ENCODE data around the gene TTLL9. TPM values are rescaled to one million over a fixed set of nuclear protein-coding genes. Genes with fewer than 3 reads are reported as not detected.
"Not testable (repeated sequence)": the region's sequence is repeated elsewhere in the genome, so short reads cannot be mapped to it uniquely, and the experiment has no call there.

TTLL9 gene
- total RNA-seq, 4 donors from 2014 or later: 0.16 TPM; not detected in 3

GRCh38 chr20:31824125-31824485, 46.3 kb upstream of the TTLL9 start:
- no peak for DNase-seq (ENCODE audit: low spot score in 2 of 2)
- H3K4me3 ChIP-seq (ENCODE audit: low read depth, poor library complexity, severe bottlenecking): no peak overlapping the region
- WGBS, 2 donors: 93 to 95% methylated on average over 4 of the region's 4 CpGs
- intact Hi-C loops (cut with DNase I; ENCODE audit: low total_unique reads): loop anchor here (5.0 kb wide), 1 partner anchor 208 kb away; no protein-coding TSS in a partner anchor
- no peak for TF ChIP-seq CTCF (IDR thresholded peaks at IDR 0.05)

GRCh38 chr20:31824554-31825313, 45.7 kb upstream of the TTLL9 start:
- 77 to 82% methylated on average over 14 of the region's 14 CpGs for WGBS, 2 donors
- H3K4me3 ChIP-seq (ENCODE audit: low read depth, poor library complexity, severe bottlenecking): no peak overlapping the region
- no peak for DNase-seq (ENCODE audit: low spot score in 2 of 2)
- intact Hi-C loops (cut with DNase I; ENCODE audit: low total_unique reads): loop anchor here (5.0 kb wide), 1 partner anchor 208 kb away; no protein-coding TSS in a partner anchor
- no peak for TF ChIP-seq POLR2A (IDR thresholded peaks at IDR 0.05)
- TF ChIP-seq CTCF (IDR thresholded peaks at IDR 0.05): no peak

- 85 to 88% methylated on average over 5 of the region's 5 CpGs for WGBS, 2 donors
- DNase-seq (ENCODE audit: low spot score in 2 of 2): no peak
- no peak for TF ChIP-seq CTCF (IDR thresholded peaks at IDR 0.05)
- no peak for TF ChIP-seq POLR2A (IDR thresholded peaks at IDR 0.05)
- no peak overlapping the region for H3K4me3 ChIP-seq (ENCODE audit: low read depth, poor library complexity, severe bottlenecking)
- intact Hi-C loops (cut with DNase I; ENCODE audit: low total_unique reads): no loop called here
Measured at GRCh38 chr20:31826074-31826473, 44.4 kb upstream of the TTLL9 start.

GRCh38 chr20:31827059-31827458, 43.4 kb upstream of the TTLL9 start:
- intact Hi-C loops (cut with DNase I; ENCODE audit: low total_unique reads): no loop called here
- DNase-seq (ENCODE audit: low spot score in 2 of 2): no peak
- WGBS, 2 donors: 74 to 80% methylated on average over 2 of the region's 2 CpGs
- no peak overlapping the region for H3K4me3 ChIP-seq (ENCODE audit: low read depth, poor library complexity, severe bottlenecking)
- TF ChIP-seq CTCF (IDR thresholded peaks at IDR 0.05): no peak
- TF ChIP-seq POLR2A (IDR thresholded peaks at IDR 0.05): no peak

GRCh38 chr20:31828016-31828415, 42.4 kb upstream of the TTLL9 start:
- WGBS, 2 donors: 94 to 96% methylated on average over 11 of the region's 11 CpGs
- intact Hi-C loops (cut with DNase I; ENCODE audit: low total_unique reads); H3K4me3 ChIP-seq (ENCODE audit: low read depth, poor library complexity, severe bottlenecking); DNase-seq (ENCODE audit: low spot score in 2 of 2): not testable (repeated sequence)

- WGBS, 2 donors: 84 to 93% methylated on average over 6 of the region's 6 CpGs
- no peak overlapping the region for H3K4me3 ChIP-seq (ENCODE audit: low read depth, poor library complexity, severe bottlenecking)
- intact Hi-C loops (cut with DNase I; ENCODE audit: low total_unique reads): no loop called here
- no peak for DNase-seq (ENCODE audit: low spot score in 2 of 2)
- TF ChIP-seq POLR2A (IDR thresholded peaks at IDR 0.05): no peak
- no peak for TF ChIP-seq CTCF (IDR thresholded peaks at IDR 0.05)
Measured at GRCh38 chr20:31829731-31830130, 40.7 kb upstream of the TTLL9 start.

Data from lower leg skin (tissue), 4 donors.